ENCODE results near the gene CMTM1.

DNA sequence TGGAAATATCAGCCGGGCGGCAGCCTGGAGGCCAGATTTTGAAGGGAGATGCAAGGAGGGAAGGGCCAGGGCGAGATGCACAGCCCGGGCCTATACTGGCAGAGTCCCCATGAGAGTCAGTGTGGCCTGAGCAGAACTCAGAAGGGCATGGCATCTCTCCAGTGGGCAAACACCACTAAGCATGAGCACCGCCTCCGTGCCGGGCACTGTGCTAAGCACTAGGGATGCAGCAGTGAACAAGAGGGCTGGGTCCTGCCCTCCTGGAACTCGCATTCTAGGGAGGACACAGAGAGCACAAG lies 49.8 kb upstream of the CMTM1 start:
- TF ChIP-seq, protein P1, sequence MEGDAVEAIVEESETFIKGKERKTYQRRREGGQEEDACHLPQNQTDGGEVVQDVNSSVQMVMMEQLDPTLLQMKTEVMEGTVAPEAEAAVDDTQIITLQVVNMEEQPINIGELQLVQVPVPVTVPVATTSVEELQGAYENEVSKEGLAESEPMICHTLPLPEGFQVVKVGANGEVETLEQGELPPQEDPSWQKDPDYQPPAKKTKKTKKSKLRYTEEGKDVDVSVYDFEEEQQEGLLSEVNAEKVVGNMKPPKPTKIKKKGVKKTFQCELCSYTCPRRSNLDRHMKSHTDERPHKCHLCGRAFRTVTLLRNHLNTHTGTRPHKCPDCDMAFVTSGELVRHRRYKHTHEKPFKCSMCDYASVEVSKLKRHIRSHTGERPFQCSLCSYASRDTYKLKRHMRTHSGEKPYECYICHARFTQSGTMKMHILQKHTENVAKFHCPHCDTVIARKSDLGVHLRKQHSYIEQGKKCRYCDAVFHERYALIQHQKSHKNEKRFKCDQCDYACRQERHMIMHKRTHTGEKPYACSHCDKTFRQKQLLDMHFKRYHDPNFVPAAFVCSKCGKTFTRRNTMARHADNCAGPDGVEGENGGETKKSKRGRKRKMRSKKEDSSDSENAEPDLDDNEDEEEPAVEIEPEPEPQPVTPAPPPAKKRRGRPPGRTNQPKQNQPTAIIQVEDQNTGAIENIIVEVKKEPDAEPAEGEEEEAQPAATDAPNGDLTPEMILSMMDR (IDR thresholded peaks at IDR 0.05; ENCODE audit: insufficient read depth, low read length, poor library complexity, severe bottlenecking) = no peak
- no peak for TF ChIP-seq EZH2phosphoT487 (conservative IDR thresholded peaks at IDR 0.05; ENCODE audit: low read length)

Measured in SU-DHL-6 (cell line).